Inflammatory macrophage (primary cell): Measurements from ENCODE around the gene KCNK3.
"Not testable (repeated sequence)": the region's sequence is repeated elsewhere in the genome, so short reads cannot be mapped to it uniquely, and the experiment has no call there.

Experiments used
- DNase-seq, 2 donors: peaks; one replicate each; pipeline ENCODE4 v3.0.0-alpha.2; 2020 to 2022
- total RNA-seq, 18 experiments: gene quantifications; one replicate each; lab custom pipeline; 2026; ENCODE audit warnings: mixed read lengths in 6 of 18, inconsistent platforms in 2 of 18; lab: John Stamatoyannopoulos, UW

KCNK3 gene
- total RNA-seq = 0 to 0.13 (median 0) reads per million in 18 experiments

GRCh38 chr2:26692279-26692896 is at the start of gene KCNK3:
TSS of gene KCNK3 (plus strand) at chr2:26692722. CDS start at chr2:26692876, 154 bp downstream.
- peak in 1 of 2 donors; percentile 5 for DNase-seq

- DNase-seq = no peak
These were observed 48.2 kb upstream of the KCNK3 start for GRCh38 chr2:26644188-26644835.

GRCh38 chr2:26645762-26646161 is 46.8 kb upstream of the KCNK3 start:
- no peak for DNase-seq

GRCh38 chr2:26646986-26647672 is 45.4 kb upstream of the KCNK3 start:
- DNase-seq = no peak

GRCh38 chr2:26647981-26648380 is 44.5 kb upstream of the KCNK3 start:
- no peak for DNase-seq

- no peak for DNase-seq
These were observed 44.0 kb upstream of the KCNK3 start for GRCh38 chr2:26648516-26648915.

GRCh38 chr2:26649322-26649721 is 43.2 kb upstream of the KCNK3 start:
- DNase-seq = no peak

GRCh38 chr2:26649992-26650712 is 42.4 kb upstream of the KCNK3 start:
- no peak for DNase-seq

GRCh38 chr2:26650713-26651469 is 41.6 kb upstream of the KCNK3 start:
- no peak for DNase-seq

GRCh38 chr2:26651470-26651771 is 41.1 kb upstream of the KCNK3 start:
- DNase-seq = no peak

- no peak for DNase-seq
These were observed 40.7 kb upstream of the KCNK3 start for GRCh38 chr2:26651799-26652198.

- DNase-seq = peak in 1 of 2 donors; percentile 4
These were observed 40.0 kb upstream of the KCNK3 start for GRCh38 chr2:26652361-26653041.

GRCh38 chr2:26653207-26654060 is 39.1 kb upstream of the KCNK3 start:
- DNase-seq = no peak

- DNase-seq = no peak
These were observed 38.5 kb upstream of the KCNK3 start for GRCh38 chr2:26654061-26654340.

- not testable (repeated sequence) for DNase-seq
These were observed 37.4 kb upstream of the KCNK3 start for GRCh38 chr2:26655120-26655519.

- no peak for DNase-seq
These were observed 36.8 kb upstream of the KCNK3 start for GRCh38 chr2:26655611-26656195.

- DNase-seq = no peak
These were observed 35.3 kb upstream of the KCNK3 start for GRCh38 chr2:26657265-26657664.

GRCh38 chr2:26658691-26659346 is 33.7 kb upstream of the KCNK3 start:
- DNase-seq = no peak

- no peak for DNase-seq
These were observed 32.1 kb upstream of the KCNK3 start for GRCh38 chr2:26660363-26660962.

- not testable (repeated sequence) for DNase-seq
These were observed 27.2 kb upstream of the KCNK3 start for GRCh38 chr2:26665296-26665695.
